DND-41 (cell line): ENCODE measurements around the gene POF1B.

Source experiments
- ATAC-seq: fragments of 200-7000 bp; cut with Tn5 transposase; 3 replicates; pipeline ENCODE4 v1.9.1; 2021; ENCODE audit warnings: low read depth; ENCODE audit not compliant: insufficient read depth
- DNase-seq: peaks from one replicate; pipeline ENCODE4 v3.0.0-alpha.2; 2020
- H2AFZ ChIP-seq: 2 replicates; pipeline ENCODE4 v1.6.0; 2012; ENCODE audit warnings: low read depth, low read length
- H3K27ac ChIP-seq: 2 replicates; pipeline ENCODE4 v1.5.1; 2012; ENCODE audit warnings: low read length, inconsistent platforms
- H3K27me3 ChIP-seq: fragments of 200-600 bp; sonication (generic); 2 replicates; pipeline ENCODE4 v1.6.0; 2012; ENCODE audit warnings: low read length, mild to moderate bottlenecking, inconsistent platforms; ENCODE audit not compliant: insufficient read depth, poor library complexity
- H3K36me3 ChIP-seq: 2 replicates; pipeline ENCODE4 v1.5.1; 2012; ENCODE audit warnings: low read length, inconsistent platforms; ENCODE audit not compliant: insufficient read depth
- H3K4me1 ChIP-seq: 2 replicates; pipeline ENCODE4 v1.5.1; 2012; ENCODE audit warnings: mild to moderate bottlenecking, low read length; ENCODE audit not compliant: insufficient read depth
- H3K4me2 ChIP-seq: 2 replicates; pipeline ENCODE4 v1.6.0; 2012; ENCODE audit warnings: mild to moderate bottlenecking, moderate library complexity, low read length, inconsistent platforms; ENCODE audit not compliant: insufficient read depth
- H3K4me3 ChIP-seq, 2 experiments: fragments of 200-600 bp in 1 of 2; shearing (Covaris generic) in 1 of 2; 2 replicates each; pipeline ENCODE4 v1.5.1; 2012 to 2016; ENCODE audit warnings: inconsistent platforms in 2 of 2, low read length in 2 of 2, mild to moderate bottlenecking in 2 of 2, low read depth in 1 of 2, moderate library complexity in 1 of 2
- H3K79me2 ChIP-seq: 2 replicates; pipeline ENCODE4 v1.6.0; 2012; ENCODE audit warnings: low read length, inconsistent platforms; ENCODE audit not compliant: insufficient read depth
- H3K9ac ChIP-seq: 2 replicates; pipeline ENCODE4 v1.6.0; 2012; ENCODE audit warnings: low read depth, mild to moderate bottlenecking, inconsistent platforms, low read length, moderate library complexity
- H3K9me3 ChIP-seq: 2 replicates; pipeline ENCODE4 v1.5.1; 2012; ENCODE audit warnings: low read length, moderate library complexity, mild to moderate bottlenecking, inconsistent platforms; ENCODE audit not compliant: insufficient read depth, severe bottlenecking
- H4K20me1 ChIP-seq: 2 replicates; pipeline ENCODE4 v1.6.0; 2012; ENCODE audit warnings: low read length; ENCODE audit not compliant: insufficient read depth
- CTCF ChIP-seq: IDR thresholded peaks from 2 replicates; pipeline ENCODE4 v1.5.1; 2012; ENCODE audit warnings: borderline replicate concordance, low read length, moderate library complexity, mild to moderate bottlenecking; ENCODE audit not compliant: poor library complexity, severe bottlenecking; ENCODE audit errors: extremely low read depth
- EZH2 ChIP-seq: IDR thresholded peaks from 3 replicates; pipeline ENCODE4 v1.6.1; 2012; ENCODE audit warnings: borderline replicate concordance, low read depth, mild to moderate bottlenecking, moderate library complexity, low read length, inconsistent platforms; ENCODE audit not compliant: severe bottlenecking

Gene POF1B

GRCh38 chrX:85375333-85375738, 4.1 kb downstream of the POF1B start:
- H3K79me2 ChIP-seq = no peaks in the 10 kb centered on the region
- TF ChIP-seq EZH2 = no peak
- no peak for TF ChIP-seq CTCF
- H3K36me3 ChIP-seq = no peaks in the 10 kb centered on the region
- H3K4me3 ChIP-seq = no peak overlapping the region
- H3K9me3 ChIP-seq = no peaks in the 10 kb centered on the region
- H3K4me1 ChIP-seq = no peaks in the 10 kb centered on the region
- ATAC-seq (no peak), DNase-seq (no peak)
- no peak overlapping the region for H2AFZ ChIP-seq
- no peaks in the 10 kb centered on the region for H4K20me1 ChIP-seq
- H3K9ac ChIP-seq = no peak overlapping the region
- no peaks in the 10 kb centered on the region for H3K27me3 ChIP-seq
- H3K27ac ChIP-seq = no peak overlapping the region
- no peak overlapping the region for H3K4me2 ChIP-seq

GRCh38 chrX:85365370-85365995, 14.0 kb downstream of the POF1B start:
- DNase-seq = no peak
- TF ChIP-seq CTCF = no peak
- TF ChIP-seq EZH2 = no peak
- Histone ChIP-seq H3K4me3 (no peak overlapping the region), H3K27ac (no peak overlapping the region), H2AFZ (no peak overlapping the region), H3K9me3 (no peaks in the 10 kb centered on the region), H3K4me2 (no peak overlapping the region), H3K36me3 (no peaks in the 10 kb centered on the region), H3K4me1 (no peaks in the 10 kb centered on the region), H4K20me1 (no peaks in the 10 kb centered on the region), H3K79me2 (no peaks in the 10 kb centered on the region), H3K27me3 (no peaks in the 10 kb centered on the region), H3K9ac (no peak overlapping the region)
- ATAC-seq = no peak

GRCh38 chrX:85359051-85359450, 20.4 kb downstream of the POF1B start:
- no peak for ATAC-seq

More at GRCh38 chrX:85359051-85359450, 20.4 kb downstream of the POF1B start:
- Histone ChIP-seq H3K27me3 (no peaks in the 10 kb centered on the region), H3K4me2 (no peak overlapping the region), H3K9me3 (no peaks in the 10 kb centered on the region), H3K9ac (no peak overlapping the region), H3K4me1 (no peaks in the 10 kb centered on the region), H3K4me3 (no peak overlapping the region), H3K79me2 (no peaks in the 10 kb centered on the region), H3K27ac (no peak overlapping the region), H4K20me1 (no peaks in the 10 kb centered on the region), H2AFZ (no peak overlapping the region), H3K36me3 (no peaks in the 10 kb centered on the region)
- TF ChIP-seq EZH2 = no peak
- TF ChIP-seq CTCF = no peak
- DNase-seq = no peak
